GM21423 (cell line): ENCODE results near the gene HSPH1.
"Not testable (repeated sequence)": the region's sequence is repeated elsewhere in the genome, so short reads cannot be mapped to it uniquely, and the experiment has no call there.

ENCODE experiments used
- ATAC-seq: cut with Tn5 transposase; IDR thresholded peaks from one replicate; pipeline ENCODE4 v1.9.1; 2021; ENCODE audit warnings: mild to moderate bottlenecking, moderate library complexity; ENCODE audit not compliant: unreplicated experiment

HSPH1 gene

DNA sequence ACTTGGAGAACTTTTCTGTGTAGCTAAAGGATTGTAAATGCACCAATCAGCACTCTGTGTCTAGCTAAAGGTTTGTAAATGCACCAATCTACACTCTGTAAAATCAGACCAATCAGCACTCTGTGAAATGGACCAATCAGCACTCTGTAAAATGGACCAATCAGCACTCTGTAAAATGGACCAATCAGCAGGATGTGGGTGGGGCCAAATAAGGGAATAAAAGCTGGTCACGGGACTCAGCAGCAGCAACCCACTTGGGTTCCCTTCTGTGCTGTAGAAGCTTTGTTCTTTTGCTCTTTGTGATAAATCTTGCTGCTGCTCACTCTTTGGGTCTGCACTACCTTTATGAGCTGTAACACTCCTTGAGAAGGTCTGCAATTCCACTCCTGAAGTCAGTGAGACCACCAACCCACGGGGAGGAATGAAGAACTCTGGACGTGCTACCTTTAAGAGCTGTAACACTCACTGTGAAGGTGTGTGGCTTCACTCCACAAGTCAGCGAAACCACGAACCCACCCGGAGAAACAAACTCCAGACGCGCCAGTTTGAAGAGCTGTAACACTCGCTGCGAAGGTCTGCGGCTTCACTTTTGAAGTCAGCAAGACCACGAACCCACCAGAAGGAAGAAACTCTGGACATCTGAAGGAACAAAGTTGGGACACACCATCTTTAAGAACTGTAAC is 16.2 kb upstream of the HSPH1 start:
- ATAC-seq: not testable (repeated sequence)

GRCh38 chr13:31175847-31176532 is 14.3 kb upstream of the HSPH1 start:
- ATAC-seq: no peak

- ATAC-seq: no peak
Measured at GRCh38 chr13:31174018-31174417, 12.3 kb upstream of the HSPH1 start.

- ATAC-seq: no peak
Measured at GRCh38 chr13:31172535-31172934, 10.8 kb upstream of the HSPH1 start.

- ATAC-seq: no peak
Measured at GRCh38 chr13:31172001-31172400, 10.3 kb upstream of the HSPH1 start.

DNA sequence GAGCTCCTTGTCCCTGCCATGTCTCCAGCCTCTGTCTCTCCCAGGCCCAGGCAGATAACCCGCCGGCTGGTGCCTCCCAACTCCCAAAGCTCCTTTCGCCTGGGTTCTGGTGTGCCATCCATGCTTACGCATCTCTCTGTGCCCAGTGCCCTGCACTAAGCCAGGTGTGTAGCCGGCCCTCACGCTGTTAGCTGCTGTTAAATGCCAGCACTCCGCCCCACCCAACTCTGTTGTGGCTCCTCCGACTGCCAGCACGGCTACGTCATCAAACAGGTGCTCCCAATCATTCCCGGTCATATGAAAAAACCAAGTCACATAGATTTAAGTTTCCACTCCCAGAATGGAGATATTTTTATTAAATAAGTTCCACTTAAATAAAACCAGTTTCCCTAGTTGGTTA is 7.0 kb upstream of the HSPH1 start:
- no peak for ATAC-seq

DNA sequence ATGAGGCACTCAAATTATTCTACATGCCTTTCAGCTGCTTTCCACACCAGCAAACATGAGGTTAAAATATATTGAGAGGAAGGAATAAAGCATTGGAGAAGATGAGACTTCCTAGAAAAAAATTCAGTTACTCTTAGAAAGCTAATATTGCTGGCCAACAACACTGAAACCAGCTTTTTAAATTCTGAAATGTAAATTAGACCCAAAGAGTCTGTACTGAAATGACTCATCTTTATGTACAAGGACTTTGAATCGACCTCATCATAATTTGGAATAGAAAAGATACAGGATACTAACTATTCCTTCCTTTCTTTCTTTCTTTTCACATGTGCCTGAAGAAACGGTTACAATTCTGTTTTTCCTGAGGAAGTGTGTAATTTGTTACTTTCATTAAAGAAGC is 6.5 kb upstream of the HSPH1 start:
- ATAC-seq: no peak

GRCh38 chr13:31167490-31167889 is 5.8 kb upstream of the HSPH1 start:
- ATAC-seq: peak; percentile 78

DNA sequence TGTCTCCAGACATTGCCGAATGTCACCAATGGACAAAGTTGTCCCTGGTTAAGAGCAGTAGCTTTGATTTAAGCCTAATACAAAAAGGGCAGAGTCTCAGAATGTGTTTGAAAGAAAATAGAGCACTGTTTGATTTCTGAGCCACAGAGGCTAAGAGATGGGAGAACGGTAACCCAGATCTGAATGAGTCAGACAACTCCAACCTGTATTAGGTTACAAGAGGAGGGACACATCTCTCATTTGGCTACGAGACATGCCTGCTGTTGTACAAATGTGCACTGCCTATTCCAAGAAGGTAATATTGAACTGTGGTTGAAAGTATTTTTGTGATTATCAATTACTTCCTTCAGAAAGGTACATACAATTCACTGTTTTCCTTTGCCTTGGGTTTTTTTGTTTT is 4.9 kb upstream of the HSPH1 start:
- ATAC-seq: no peak

DNA sequence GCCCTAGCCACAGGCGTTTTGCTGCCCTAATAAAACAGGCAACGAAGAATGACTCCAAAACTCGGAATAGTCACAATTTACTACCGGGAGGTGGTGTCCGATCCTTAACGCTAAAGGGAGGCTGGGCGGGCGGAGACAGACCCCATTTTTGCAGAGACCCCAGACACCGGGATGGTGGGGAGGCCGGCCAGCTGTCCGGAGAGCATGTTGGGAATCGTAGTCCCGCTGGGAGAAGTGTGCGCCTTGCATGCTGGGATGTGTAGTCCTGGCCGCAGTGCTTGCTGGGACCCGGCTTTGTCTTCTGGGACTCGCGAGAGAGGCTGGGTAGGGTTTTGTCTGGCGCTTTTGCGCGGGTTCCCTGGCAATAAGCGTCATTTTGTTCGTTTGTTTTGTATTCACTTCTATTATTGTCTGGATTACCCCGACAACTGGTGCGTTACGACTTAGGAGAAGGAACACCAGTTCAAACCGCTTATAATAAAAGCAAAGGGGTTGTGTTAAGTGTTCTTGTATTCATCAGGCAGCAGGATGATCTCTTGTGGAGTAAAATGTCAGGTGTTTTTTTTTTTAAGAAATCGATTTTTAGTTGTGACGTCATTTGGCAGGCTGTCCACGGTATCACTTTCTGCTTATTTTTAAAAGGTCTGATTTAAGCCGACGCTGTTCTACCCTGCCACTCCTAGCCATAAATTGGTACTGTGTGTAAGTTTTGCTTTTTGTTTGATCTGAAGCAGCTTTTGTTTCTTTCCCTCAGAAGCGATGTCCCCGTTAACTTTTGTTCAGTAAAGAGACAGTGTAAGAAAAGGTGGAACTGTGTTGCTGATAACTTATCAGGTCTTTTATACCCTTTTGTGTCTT is 676 bp upstream of the HSPH1 start:
- peak; percentile 84 for ATAC-seq

GRCh38 chr13:31160857-31161556 is 697 bp downstream of the HSPH1 start:
- peak; percentile 25 for ATAC-seq

- ATAC-seq: no peak
Measured at GRCh38 chr13:31159306-31159705, 2.4 kb downstream of the HSPH1 start.

GRCh38 chr13:31154939-31155338 is 6.8 kb downstream of the HSPH1 start:
- ATAC-seq: no peak

DNA sequence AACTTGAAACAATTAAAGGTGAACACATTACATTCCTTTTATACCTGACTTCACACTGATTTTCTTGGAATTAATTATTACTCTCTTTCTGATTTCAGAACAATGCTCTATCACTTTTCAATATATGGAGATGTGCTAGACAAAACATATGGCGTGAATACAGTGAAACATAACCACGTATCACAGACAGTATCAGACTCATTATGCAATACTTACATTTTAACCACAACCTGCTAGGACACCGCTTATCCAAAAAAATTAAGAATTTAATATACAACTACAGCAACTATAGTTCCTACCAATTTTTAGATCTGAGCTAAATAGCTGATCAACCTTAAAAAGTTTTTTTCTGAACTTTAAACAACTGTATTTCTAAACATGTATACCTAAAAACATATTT is 9.9 kb downstream of the HSPH1 start:
- no peak for ATAC-seq

- no peak for ATAC-seq
Measured at GRCh38 chr13:31150315-31150985, 11.3 kb downstream of the HSPH1 start.

DNA sequence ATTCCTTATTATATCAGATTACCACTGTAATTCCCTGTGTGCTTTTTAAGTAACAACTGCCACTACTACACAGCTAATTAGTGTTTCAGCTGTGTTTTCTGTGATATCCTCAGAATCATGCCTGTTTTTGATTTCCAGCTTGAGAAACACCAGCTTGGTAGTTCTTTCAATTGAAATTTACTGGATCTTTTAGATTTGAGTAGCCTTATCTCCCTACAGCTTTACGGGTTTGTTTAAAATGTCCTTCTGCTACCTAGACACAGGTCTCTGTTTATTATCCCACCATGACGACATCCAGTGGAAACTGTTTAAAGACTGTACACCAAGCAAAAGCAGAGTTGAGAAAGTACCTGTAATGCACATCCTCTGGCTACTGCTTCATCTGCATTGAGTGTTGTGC is 12.1 kb downstream of the HSPH1 start:
- no peak for ATAC-seq

- no peak for ATAC-seq
Measured at GRCh38 chr13:31145417-31145816, 16.3 kb downstream of the HSPH1 start.

- ATAC-seq: no peak
Measured at GRCh38 chr13:31138515-31138914, 23.2 kb downstream of the HSPH1 start.

DNA sequence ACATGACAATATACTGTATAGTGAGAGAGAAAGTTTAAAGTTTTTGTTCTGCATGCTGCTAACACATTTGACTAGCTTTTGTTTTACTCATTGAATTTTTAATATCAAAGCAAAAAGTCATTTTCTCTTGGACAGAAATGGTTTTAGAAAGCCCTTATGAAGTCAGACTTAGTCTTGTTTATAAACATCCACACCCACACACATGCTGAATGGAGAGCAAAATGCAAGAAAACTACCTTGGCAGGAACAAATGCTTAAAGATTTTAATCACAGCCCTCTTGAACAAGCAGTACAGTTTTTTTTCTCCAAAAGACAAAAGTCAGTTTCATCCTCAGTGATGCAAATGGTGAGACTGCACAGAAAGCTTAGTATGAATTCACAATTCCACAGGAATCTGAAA is 25.0 kb downstream of the HSPH1 start:
- ATAC-seq: no peak

DNA sequence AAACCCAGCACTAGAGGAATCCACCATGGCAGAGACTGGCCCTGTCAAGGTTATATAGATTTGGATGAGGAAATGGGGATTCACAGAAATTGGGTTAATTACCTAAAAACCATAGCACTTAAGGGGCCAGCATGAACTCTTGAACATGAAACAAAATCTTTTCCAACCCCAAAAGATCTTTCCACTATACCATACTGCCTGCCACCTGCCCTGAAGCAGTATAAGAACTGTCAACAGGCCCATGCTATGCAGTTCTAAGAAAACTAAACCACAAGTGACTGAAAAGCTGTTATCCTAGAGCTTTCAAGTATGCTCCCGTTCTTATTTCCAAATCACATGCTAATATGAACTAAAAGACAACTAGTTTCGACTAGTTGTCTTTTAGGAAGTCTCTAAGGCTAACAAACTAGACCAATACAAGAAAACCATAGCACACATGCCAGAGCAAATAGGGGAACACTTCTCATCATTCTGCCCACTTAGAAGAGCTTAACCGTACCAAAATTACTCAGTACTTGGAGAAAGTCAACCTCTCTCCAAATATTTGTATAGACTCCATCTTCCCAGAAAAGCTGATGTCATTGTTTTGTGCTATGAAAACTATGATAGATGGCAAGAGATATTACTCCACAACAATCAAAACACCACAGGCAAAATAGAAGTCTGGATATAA is 27.5 kb downstream of the HSPH1 start:
- no peak for ATAC-seq
